Measurements from ENCODE around the gene PRKD1.

- TF ChIP-seq CTCF (IDR thresholded peaks at IDR 0.05) = no peak
- no peak for TF ChIP-seq POLR2A (IDR thresholded peaks at IDR 0.05)
Measured at GRCh38 chr14:29566194-29566593, 361.5 kb downstream of the PRKD1 start.
